Large intestine (tissue), 3 donors: ENCODE results near the gene RADIL. TPM values are rescaled to one million over a fixed set of nuclear protein-coding genes. Genes with fewer than 3 reads are reported as not detected.

Experiments
- DNase-seq, 2 donors: peaks; one replicate each; pipeline versions ENCODE4 v3.0.0 to v3.0.0-alpha.2; 2013
- H3K27ac ChIP-seq: one replicate; pipeline ENCODE4 v1.5.1; 2013; ENCODE audit warnings: low read length
- H3K27me3 ChIP-seq: 2 replicates; pipeline ENCODE4 v1.6.1; 2013; ENCODE audit warnings: low read length; ENCODE audit not compliant: control insufficient read depth, insufficient read depth
- H3K36me3 ChIP-seq: 2 replicates; pipeline ENCODE4 v1.6.1; 2013; ENCODE audit warnings: low read length; ENCODE audit not compliant: control insufficient read depth, insufficient read depth
- H3K4me1 ChIP-seq: one replicate; pipeline ENCODE4 v1.6.1; 2013; ENCODE audit warnings: low read length; ENCODE audit not compliant: control insufficient read depth, insufficient read depth
- H3K4me3 ChIP-seq: one replicate; pipeline ENCODE4 v1.5.1; 2013; ENCODE audit warnings: low read length
- H3K9me3 ChIP-seq: one replicate; pipeline ENCODE4 v1.6.1; 2013; ENCODE audit warnings: mild to moderate bottlenecking, low read depth, low read length, moderate library complexity; ENCODE audit not compliant: control insufficient read depth
- WGBS: methylation state at CpG from one replicate; pipeline ENCODE4 v1.1.5; 2013; ENCODE audit warnings: low lambda C conversion rate; ENCODE audit not compliant: insufficient coverage; 5-methylcytosine and 5-hydroxymethylcytosine counted together
- polyA plus RNA-seq: library from polyadenylated mRNA; unstranded; fragments of 120-200 nt; gene quantifications from one replicate; pipeline ENCODE4 v1.2.1, GENCODE V29; 2013

Gene RADIL
- polyA plus RNA-seq, 1 donor: 2.1 TPM

DNA sequence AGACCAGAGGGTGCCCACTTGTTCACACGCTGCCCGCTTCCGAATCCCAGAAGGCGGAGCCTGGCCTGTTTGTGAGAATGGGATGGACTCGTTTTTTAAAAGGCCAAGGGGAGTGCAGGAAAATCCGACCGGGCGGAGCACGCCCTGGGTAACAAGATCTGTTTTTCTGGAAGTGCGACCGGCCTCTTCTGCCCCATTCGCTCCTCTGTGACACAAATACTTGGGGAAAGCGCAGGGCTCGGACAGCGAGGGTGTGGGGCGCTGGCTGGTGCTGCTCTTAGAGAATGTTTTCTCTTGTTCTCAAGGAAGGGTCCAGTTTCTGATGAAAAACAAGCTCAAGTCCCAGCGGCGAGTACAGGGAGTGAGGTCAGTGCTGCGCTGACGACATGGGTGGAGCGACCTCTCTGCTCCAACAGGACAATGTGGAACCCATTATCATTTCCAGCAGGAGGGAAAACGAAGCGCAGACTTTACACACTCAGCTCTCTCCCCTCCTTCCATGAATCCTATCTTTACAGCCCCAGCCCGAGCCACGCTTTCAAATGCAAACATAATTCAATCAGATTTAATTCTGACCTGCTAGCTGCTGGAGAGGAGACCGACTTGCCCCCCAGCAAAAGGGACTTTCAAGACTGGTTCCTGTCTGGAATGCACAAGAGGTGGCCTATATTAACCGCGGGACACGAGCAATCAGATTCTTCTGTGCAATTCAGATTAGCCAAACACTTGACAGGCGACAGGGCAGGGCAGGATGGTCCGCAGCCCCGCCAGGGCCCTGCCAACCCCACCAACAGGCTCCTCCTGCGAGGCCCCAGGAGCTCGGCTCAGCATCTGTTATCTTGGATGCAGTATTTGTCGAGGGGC, 1.1 kb downstream of the RADIL start:
- no peaks in the 10 kb centered on the region for H3K4me1 ChIP-seq
- DNase-seq: peak; percentile 16 to 35
- H3K27ac ChIP-seq: peak overlapping the region; percentile 25
- H3K36me3 ChIP-seq: no peaks in the 10 kb centered on the region
- H3K27me3 ChIP-seq: peaks cover 28% of the 10 kb centered on the region
- H3K4me3 ChIP-seq: peak overlapping the region; percentile 15
- no CpG with 5 or more reads among the region's 35 CpGs for WGBS
- peaks cover 4% of the 10 kb centered on the region for H3K9me3 ChIP-seq

GRCh38 chr7:4880218-4880617, 3.3 kb downstream of the RADIL start:
- Histone ChIP-seq H3K9me3 (peaks cover 4% of the 10 kb centered on the region), H3K27ac (no peak overlapping the region), H3K27me3 (peaks cover 24% of the 10 kb centered on the region), H3K4me1 (no peaks in the 10 kb centered on the region), H3K36me3 (no peaks in the 10 kb centered on the region), H3K4me3 (no peak overlapping the region)
- WGBS: no CpG with 5 or more reads among the region's 10 CpGs
- DNase-seq: no peak

- H3K27ac ChIP-seq: no peak overlapping the region
- WGBS: no CpG with 5 or more reads among the region's 27 CpGs
- no peaks in the 10 kb centered on the region for H3K36me3 ChIP-seq
- H3K4me3 ChIP-seq: no peak overlapping the region
- H3K27me3 ChIP-seq: peaks cover 24% of the 10 kb centered on the region
- H3K4me1 ChIP-seq: no peaks in the 10 kb centered on the region
- no peak for DNase-seq
- H3K9me3 ChIP-seq: peaks cover 4% of the 10 kb centered on the region
Measured at GRCh38 chr7:4879396-4880081, 4.0 kb downstream of the RADIL start.

DNA sequence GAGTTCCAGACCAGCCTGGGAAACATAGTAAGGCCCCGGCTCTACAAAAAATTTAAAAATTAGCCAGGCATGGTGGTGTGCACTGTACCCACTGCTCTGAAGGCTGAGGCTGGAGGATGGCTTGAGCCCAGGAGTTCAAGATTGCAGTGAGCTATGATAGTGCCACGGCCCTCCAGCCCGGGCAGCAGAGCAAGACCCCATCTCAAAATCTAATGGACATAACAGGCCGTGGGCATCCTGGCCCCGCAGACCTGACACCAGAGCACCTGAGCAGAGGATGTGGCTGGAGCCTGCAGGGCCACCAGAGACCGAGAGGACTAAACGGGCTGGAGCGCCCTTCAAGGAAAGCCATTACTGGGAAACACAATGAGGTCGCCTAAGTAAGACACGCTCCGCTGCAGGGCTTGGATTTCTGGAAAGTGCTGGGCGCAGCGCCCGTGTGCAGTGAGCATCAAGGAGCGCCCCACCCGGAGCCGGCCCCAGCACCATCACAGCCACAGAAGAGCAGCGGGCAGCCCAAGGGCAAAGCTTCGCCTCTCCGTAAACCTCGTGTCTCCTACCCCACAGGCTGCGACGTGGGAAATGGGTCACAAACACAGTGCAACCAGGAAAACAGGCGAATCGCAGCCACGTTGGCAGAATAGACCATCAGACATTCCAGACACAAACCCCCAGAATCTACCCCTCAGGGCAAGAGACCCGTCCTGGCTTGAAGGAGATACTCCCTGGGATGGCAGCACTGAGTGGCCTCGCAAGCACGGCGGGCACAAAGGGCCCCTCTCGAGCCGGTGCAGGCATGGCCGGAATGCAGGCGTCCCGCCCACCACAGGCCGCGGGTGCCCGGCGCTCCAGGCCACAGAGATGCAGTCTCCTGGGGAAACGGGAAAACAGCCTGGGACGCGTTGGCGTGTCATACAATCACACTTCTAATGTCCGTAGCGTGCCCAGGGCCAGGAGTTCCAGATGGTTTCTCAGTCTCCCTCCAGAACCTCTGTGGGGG, 4.9 kb downstream of the RADIL start:
- no peaks in the 10 kb centered on the region for H3K4me1 ChIP-seq
- H3K9me3 ChIP-seq: peaks cover 1% of the 10 kb centered on the region
- H3K27ac ChIP-seq: no peak overlapping the region
- H3K27me3 ChIP-seq: peaks cover 14% of the 10 kb centered on the region
- no peak for DNase-seq
- no CpG with 5 or more reads among the region's 45 CpGs for WGBS
- H3K36me3 ChIP-seq: no peaks in the 10 kb centered on the region
- H3K4me3 ChIP-seq: no peak overlapping the region

GRCh38 chr7:4876586-4876985, 6.9 kb downstream of the RADIL start:
- peaks cover 2% of the 10 kb centered on the region for H3K27me3 ChIP-seq
- DNase-seq: no peak
- H3K4me3 ChIP-seq: no peak overlapping the region
- H3K36me3 ChIP-seq: no peaks in the 10 kb centered on the region
- H3K27ac ChIP-seq: no peak overlapping the region
- no CpG with 5 or more reads among the region's 18 CpGs for WGBS
- no peaks in the 10 kb centered on the region for H3K4me1 ChIP-seq
- H3K9me3 ChIP-seq: no peaks in the 10 kb centered on the region

GRCh38 chr7:4875391-4875790, 8.1 kb downstream of the RADIL start:
- no peaks in the 10 kb centered on the region for H3K4me1 ChIP-seq
- H3K27me3 ChIP-seq: peaks cover 5% of the 10 kb centered on the region
- no peaks in the 10 kb centered on the region for H3K36me3 ChIP-seq
- H3K27ac ChIP-seq: no peak overlapping the region
- WGBS: no CpG with 5 or more reads among the region's 15 CpGs
- no peak for DNase-seq
- no peak overlapping the region for H3K4me3 ChIP-seq
- no peaks in the 10 kb centered on the region for H3K9me3 ChIP-seq

GRCh38 chr7:4873071-4873944, 10.2 kb downstream of the RADIL start:
- no peak for DNase-seq
- no peak overlapping the region for H3K27ac ChIP-seq
- no peaks in the 10 kb centered on the region for H3K9me3 ChIP-seq
- no CpG with 5 or more reads among the region's 31 CpGs for WGBS
- H3K36me3 ChIP-seq: no peaks in the 10 kb centered on the region
- H3K27me3 ChIP-seq: peaks cover 3% of the 10 kb centered on the region
- H3K4me1 ChIP-seq: no peaks in the 10 kb centered on the region
- H3K4me3 ChIP-seq: no peak overlapping the region

DNA sequence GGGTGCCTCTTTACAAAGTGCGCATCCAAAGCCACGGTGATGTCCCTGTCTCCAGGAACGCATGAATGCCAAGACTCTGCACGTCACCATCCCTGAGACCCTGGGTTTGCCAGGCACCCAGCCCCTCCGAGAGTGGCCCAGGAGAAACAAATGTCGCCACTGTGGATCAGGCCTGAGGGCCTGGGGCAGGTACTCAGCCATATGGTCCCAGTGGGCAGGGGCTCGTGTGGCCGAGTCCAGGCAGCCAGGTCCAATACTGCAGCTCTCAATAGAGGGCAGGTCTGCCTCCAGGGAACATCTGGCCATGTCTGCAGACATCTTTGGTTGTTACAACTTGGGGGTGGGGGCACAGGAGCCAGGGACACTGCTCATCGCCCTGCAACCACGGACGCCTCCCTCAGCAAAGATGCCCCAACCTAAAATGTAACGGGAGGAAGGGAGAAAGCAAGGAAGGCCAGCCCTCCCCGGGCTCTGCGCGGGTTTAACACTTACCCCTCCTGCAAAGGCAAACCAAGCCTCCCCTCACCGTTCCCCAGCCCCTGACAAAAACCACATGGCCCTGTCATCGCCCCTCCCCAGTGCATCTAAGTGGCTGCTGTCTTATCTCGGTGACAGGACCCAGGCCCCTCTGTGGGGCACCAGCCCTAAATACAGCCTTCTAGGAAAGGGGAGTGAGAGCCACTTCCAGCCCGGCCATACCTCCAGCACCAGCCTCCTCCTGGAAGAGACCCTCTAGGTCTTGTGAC, 11.4 kb downstream of the RADIL start:
- no peaks in the 10 kb centered on the region for H3K4me1 ChIP-seq
- H3K27ac ChIP-seq: no peak overlapping the region
- peaks cover 3% of the 10 kb centered on the region for H3K27me3 ChIP-seq
- no peak for DNase-seq
- no CpG with 5 or more reads among the region's 19 CpGs for WGBS
- H3K4me3 ChIP-seq: no peak overlapping the region
- no peaks in the 10 kb centered on the region for H3K36me3 ChIP-seq
- no peaks in the 10 kb centered on the region for H3K9me3 ChIP-seq

DNA sequence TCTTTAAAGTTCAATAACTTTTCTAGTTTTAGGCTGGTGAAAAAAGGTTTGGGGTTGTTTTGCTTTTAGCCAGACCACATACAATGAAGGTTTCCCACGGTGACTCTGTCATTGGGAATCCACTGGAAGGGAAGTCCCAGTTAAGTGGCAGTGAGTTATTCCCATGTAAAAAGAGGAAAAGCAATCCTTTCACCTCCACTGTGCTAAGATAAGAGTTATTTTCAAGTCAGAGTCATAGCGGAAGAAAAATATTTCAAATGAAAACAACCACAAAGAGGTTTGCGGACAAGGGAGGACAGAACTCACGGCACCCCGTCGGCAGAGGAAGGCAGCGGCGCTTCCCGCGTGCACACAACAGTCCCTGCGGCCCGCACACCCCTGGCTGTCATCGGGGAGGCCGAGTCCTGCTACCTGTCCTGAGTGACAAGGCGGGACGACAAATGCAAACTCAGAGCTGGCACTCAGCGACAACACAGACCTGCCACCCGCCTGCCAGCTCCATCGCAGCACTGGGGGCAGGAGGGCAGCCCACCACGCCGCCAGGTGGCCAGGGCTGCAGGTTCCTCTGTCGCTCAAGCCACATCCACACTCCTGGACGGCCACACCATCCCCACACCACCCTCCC, 12.3 kb downstream of the RADIL start:
- Histone ChIP-seq H3K4me1 (no peaks in the 10 kb centered on the region), H3K27ac (no peak overlapping the region), H3K36me3 (no peaks in the 10 kb centered on the region), H3K4me3 (no peak overlapping the region), H3K9me3 (no peaks in the 10 kb centered on the region), H3K27me3 (peaks cover 3% of the 10 kb centered on the region)
- no CpG with 5 or more reads among the region's 23 CpGs for WGBS
- no peak for DNase-seq
